Spleen (tissue), 11 donors: ENCODE measurements around the gene PRDM16. TPM values are rescaled to one million over a fixed set of nuclear protein-coding genes. Genes with fewer than 3 reads are reported as not detected.

Experiments
- DNase-seq: peaks from one replicate; pipeline ENCODE4 v3.0.0-alpha.2; 2020
- H3K27ac ChIP-seq, 8 donors: fragments of 200-600 bp; sonication (generic) in 7 of 8; 1 replicate in 4 of 8; 2 replicates in 4 of 8; pipeline versions ENCODE4 v1.5.0 to v1.8.0; 2016 to 2021; ENCODE audit warnings: inconsistent platforms in 4 of 8, mild to moderate bottlenecking in 4 of 8, moderate library complexity in 1 of 8
- H3K27me3 ChIP-seq, 7 donors: fragments of 200-600 bp; sonication (generic) in 6 of 7; replicated peaks in 1 of 7; 1 replicate in 4 of 7; 2 replicates in 3 of 7; pipeline versions ENCODE4 v1.5.0 to v1.8.0; 2016 to 2021; ENCODE audit warnings: inconsistent platforms in 3 of 7, mild to moderate bottlenecking in 1 of 7
- H3K36me3 ChIP-seq, 6 donors: fragments of 200-600 bp; sonication (generic) in 5 of 6; 1 replicate in 4 of 6; 2 replicates in 2 of 6; pipeline versions ENCODE4 v1.5.0 to v1.8.0; 2016 to 2021; ENCODE audit warnings: inconsistent platforms in 2 of 6
- H3K4me1 ChIP-seq, 6 donors: fragments of 200-600 bp; sonication (generic) in 5 of 6; 1 replicate in 3 of 6; 2 replicates in 3 of 6; pipeline versions ENCODE4 v1.5.0 to v1.8.0; 2016 to 2021; ENCODE audit warnings: inconsistent platforms in 3 of 6
- H3K4me3 ChIP-seq, 8 donors: fragments of 200-600 bp; sonication (generic) in 7 of 8; 1 replicate in 4 of 8; 2 replicates in 4 of 8; pipeline versions ENCODE4 v1.5.0 to v1.8.0; 2016 to 2021; ENCODE audit warnings: inconsistent platforms in 4 of 8, mild to moderate bottlenecking in 4 of 8, moderate library complexity in 2 of 8
- H3K9me3 ChIP-seq, 8 donors: fragments of 200-600 bp; sonication (generic) in 7 of 8; 1 replicate in 4 of 8; 2 replicates in 4 of 8; pipeline versions ENCODE4 v1.5.0 to v1.8.0; 2016 to 2021; ENCODE audit warnings: inconsistent platforms in 4 of 8
- POLR2A ChIP-seq, 3 donors: fragments of 450-650 bp; IDR thresholded peaks; one replicate each; pipeline ENCODE4 v1.5.1; 2017; ENCODE audit warnings: antibody characterized with exemption in 3 of 3, mild to moderate bottlenecking in 1 of 3
- POLR2AphosphoS5 ChIP-seq, 3 donors: sonication (generic); formaldehyde crosslinking; IDR thresholded peaks; one replicate each; pipeline ENCODE4 v1.5.1; 2017; ENCODE audit warnings: antibody characterized with exemption in 3 of 3
- WGBS, 5 donors: extraction: QIAGEN DNeasy Blood & Tissue Kit in 3 of 5; methylation state at CpG; one replicate each; pipeline versions ENCODE4 v1.1.5 to v1.1.7; 2013 to 2018; 5-methylcytosine and 5-hydroxymethylcytosine counted together
- intact Hi-C: fragments of 100-400 bp; cut with DNase I; formaldehyde crosslinking; loops from one replicate; pipeline ENCODE4 v1.15.0; 2023; ENCODE audit warnings: low total_unique reads
- polyA plus RNA-seq, 3 donors: library from polyadenylated mRNA; stranded (reverse); fragments of 200-250 nt; gene quantifications; one replicate each; pipeline ENCODE4 v1.2.1, GENCODE V29; 2013
- total RNA-seq, 7 donors: library from RNA; depleted of rRNA in 3 of 7; stranded (reverse); fragments of >200 nt in 3 of 7; fragmentation: NEBNext Ultra II Directional in 4 of 7; extraction: Animal tissue kit (Norgen Biotek cat#: 25700) in 4 of 7; gene quantifications; one replicate each; pipeline versions ENCODE4 v1.1.0 to v1.2.1, GENCODE V29; 2016 to 2021
- TF ChIP-seq, protein P1 (sequence below), 11 experiments: fragments of 200-600 bp in 7 of 11; fragments of 450-650 bp in 4 of 11; sonication (generic) in 4 of 11; IDR thresholded peaks in 8 of 11; conservative IDR thresholded peaks in 3 of 11; 1 replicate in 7 of 11; 2 replicates in 4 of 11; pipeline versions ENCODE4 v1.4.0 to v1.8.0; 2016 to 2021; ENCODE audit warnings: antibody characterized with exemption in 11 of 11, inconsistent platforms in 4 of 11, mild to moderate bottlenecking in 1 of 11
- donor health status: healthy with polysubstance abuse.
- donor health status: DM: no; HTN: no; CAD: no; lungs with moderate emphysema.
- donor health status: DM: no; HTN: no; CAD: no.
- donor health status: Bipolar disorder and iron deficiency.
- donor health status: healthy.
- donor health status: DM: no; HTN: no; CAD: no.
- donor health status: DM: yes; HTN: yes; CAD: no.

The PRDM16 gene
- total and polyA plus RNA-seq, 10 donors: 0.43 to 3.2 (median 1.4) TPM

DNA sequence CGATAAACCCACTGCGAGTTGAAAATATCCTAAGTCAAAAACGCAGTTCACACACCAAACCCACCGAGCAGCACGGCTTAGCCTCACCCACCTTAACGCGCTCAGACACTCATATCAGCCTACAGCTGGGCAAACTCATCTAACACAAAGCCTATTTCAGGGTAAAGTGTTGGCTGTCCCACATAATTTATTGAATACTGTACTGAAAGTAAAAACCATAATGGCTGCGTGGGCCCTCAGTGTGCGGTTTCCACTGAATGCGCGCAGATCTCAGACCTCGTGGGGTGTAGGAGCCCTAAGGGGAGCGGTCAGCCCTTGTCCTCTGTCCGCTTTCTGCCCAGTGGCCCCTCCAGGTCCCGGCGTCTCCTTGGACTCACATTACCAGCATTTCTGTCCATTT lies 227.8 kb downstream of the PRDM16 start:
- H3K36me3 ChIP-seq: no peaks in the 10 kb centered on the region
- H3K27me3 ChIP-seq: peaks cover 0 to 57% (median 0%) of the 10 kb centered on the region in 7 donors
- 90 to 96% (median 92%) methylated on average over 16 of the region's 16 CpGs for WGBS, 5 donors
- peaks cover 0 to 3% (median 0%) of the 10 kb centered on the region in 8 donors for H3K9me3 ChIP-seq
- H3K27ac ChIP-seq: no peak overlapping the region
- no peak for DNase-seq
- H3K4me1 ChIP-seq: no peaks in the 10 kb centered on the region
- no peak for TF ChIP-seq POLR2AphosphoS5 (IDR thresholded peaks at IDR 0.05)
- TF ChIP-seq POLR2A (IDR thresholded peaks at IDR 0.05): no peak
- TF ChIP-seq, protein P1, sequence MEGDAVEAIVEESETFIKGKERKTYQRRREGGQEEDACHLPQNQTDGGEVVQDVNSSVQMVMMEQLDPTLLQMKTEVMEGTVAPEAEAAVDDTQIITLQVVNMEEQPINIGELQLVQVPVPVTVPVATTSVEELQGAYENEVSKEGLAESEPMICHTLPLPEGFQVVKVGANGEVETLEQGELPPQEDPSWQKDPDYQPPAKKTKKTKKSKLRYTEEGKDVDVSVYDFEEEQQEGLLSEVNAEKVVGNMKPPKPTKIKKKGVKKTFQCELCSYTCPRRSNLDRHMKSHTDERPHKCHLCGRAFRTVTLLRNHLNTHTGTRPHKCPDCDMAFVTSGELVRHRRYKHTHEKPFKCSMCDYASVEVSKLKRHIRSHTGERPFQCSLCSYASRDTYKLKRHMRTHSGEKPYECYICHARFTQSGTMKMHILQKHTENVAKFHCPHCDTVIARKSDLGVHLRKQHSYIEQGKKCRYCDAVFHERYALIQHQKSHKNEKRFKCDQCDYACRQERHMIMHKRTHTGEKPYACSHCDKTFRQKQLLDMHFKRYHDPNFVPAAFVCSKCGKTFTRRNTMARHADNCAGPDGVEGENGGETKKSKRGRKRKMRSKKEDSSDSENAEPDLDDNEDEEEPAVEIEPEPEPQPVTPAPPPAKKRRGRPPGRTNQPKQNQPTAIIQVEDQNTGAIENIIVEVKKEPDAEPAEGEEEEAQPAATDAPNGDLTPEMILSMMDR (IDR thresholded peaks at IDR 0.05 in 8 of 11, conservative IDR thresholded peaks at IDR 0.05 in 3 of 11): no peak
- intact Hi-C loops: no loop called here
- no peak overlapping the region for H3K4me3 ChIP-seq

DNA sequence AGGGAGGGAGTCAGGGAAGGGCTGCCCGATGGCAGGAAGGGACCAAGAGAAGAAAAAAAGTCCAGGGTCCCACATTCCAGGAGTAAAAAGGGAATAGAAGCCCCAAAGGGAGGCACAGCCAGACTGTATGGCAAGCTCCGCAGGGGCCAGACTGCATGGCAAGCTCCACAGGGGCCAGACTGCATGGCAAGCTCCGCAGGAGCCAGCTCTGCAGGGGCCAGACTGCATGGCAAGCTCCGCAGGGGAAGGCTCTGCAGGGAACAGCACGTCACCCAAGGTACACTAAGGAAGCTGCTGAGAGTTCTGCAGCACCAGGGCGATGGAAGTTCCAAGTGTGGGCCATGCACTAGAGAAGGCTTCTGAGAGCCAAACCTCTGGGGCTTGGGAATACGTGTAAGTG lies 228.8 kb downstream of the PRDM16 start:
- no peak for TF ChIP-seq POLR2A (IDR thresholded peaks at IDR 0.05)
- Histone ChIP-seq H3K27ac (no peak overlapping the region), H3K4me3 (no peak overlapping the region), H3K4me1 (no peaks in the 10 kb centered on the region), H3K9me3 (peaks cover 0 to 9% (median 0%) of the 10 kb centered on the region in 8 donors), H3K36me3 (no peaks in the 10 kb centered on the region), H3K27me3 (peaks cover 0 to 49% (median 0%) of the 10 kb centered on the region in 7 donors)
- DNase-seq: no peak
- WGBS, 5 donors: 78 to 90% (median 85%) methylated on average over 7 of the region's 7 CpGs
- intact Hi-C loops: no loop called here

DNA sequence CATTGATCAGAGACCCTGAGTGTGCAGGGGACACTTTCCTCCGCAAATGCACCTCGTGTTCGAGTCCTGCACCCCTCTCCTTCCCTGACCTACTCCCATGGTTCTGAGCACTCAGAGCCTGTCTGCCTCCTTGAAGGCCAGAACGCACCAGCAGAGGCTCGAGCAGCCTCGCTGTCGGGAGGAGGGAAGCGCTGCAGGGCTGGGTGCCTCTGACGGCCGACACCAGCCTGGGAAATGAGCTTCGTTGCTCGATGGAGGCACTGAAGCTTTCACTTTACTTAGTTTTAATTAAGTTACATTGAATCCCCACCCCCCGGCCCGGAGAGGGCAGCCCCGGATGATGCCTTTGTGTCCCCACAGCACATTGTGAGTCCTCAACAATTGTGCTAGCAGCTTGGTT lies 229.2 kb downstream of the PRDM16 start:
- TF ChIP-seq POLR2A (IDR thresholded peaks at IDR 0.05) (no peak), POLR2AphosphoS5 (IDR thresholded peaks at IDR 0.05) (no peak)
- H3K4me1 ChIP-seq: no peaks in the 10 kb centered on the region
- H3K27me3 ChIP-seq: peaks cover 0 to 44% (median 0%) of the 10 kb centered on the region in 7 donors
- H3K36me3 ChIP-seq: no peaks in the 10 kb centered on the region
- no peak overlapping the region for H3K4me3 ChIP-seq
- 86 to 94% (median 93%) methylated on average over 15 of the region's 15 CpGs for WGBS, 5 donors
- DNase-seq: no peak
- H3K9me3 ChIP-seq: peaks cover 0 to 9% (median 0%) of the 10 kb centered on the region in 8 donors
- intact Hi-C loops: no loop called here
- H3K27ac ChIP-seq: no peak overlapping the region

DNA sequence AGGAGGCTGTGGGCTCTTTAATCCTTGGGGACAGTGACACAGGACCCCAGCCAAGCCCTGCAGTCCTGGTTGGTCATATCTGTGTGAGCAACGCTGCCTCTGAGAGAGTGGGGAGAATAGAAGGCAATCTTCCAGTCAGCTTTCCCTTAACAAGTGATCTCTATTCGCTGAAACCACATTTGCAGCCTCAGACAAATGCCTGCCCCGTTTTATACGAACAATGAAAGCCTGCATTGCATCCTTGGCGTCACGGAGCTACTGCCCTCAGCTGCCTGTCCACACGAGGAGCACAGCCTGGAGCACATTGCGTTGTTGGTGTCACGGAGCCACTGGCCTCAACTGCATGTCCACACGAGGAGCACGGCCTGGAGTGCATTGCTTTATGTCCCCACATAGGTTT lies 235.2 kb downstream of the PRDM16 start:
- WGBS, 5 donors: 79 to 93% (median 89%) methylated on average over 10 to 11 of the region's 11 CpGs
- DNase-seq: no peak
- TF ChIP-seq POLR2AphosphoS5 (IDR thresholded peaks at IDR 0.05) (no peak), POLR2A (IDR thresholded peaks at IDR 0.05) (no peak)
- TF ChIP-seq, protein P1 (IDR thresholded peaks at IDR 0.05 in 8 of 11, conservative IDR thresholded peaks at IDR 0.05 in 3 of 11): no peak
- Histone ChIP-seq H3K36me3 (no peaks in the 10 kb centered on the region), H3K4me1 (no peaks in the 10 kb centered on the region), H3K27me3 (peaks cover 0 to 28% (median 0%) of the 10 kb centered on the region in 7 donors), H3K27ac (no peak overlapping the region), H3K4me3 (no peak overlapping the region), H3K9me3 (peaks cover 0 to 9% (median 0%) of the 10 kb centered on the region in 8 donors)
- intact Hi-C loops: no loop called here

DNA sequence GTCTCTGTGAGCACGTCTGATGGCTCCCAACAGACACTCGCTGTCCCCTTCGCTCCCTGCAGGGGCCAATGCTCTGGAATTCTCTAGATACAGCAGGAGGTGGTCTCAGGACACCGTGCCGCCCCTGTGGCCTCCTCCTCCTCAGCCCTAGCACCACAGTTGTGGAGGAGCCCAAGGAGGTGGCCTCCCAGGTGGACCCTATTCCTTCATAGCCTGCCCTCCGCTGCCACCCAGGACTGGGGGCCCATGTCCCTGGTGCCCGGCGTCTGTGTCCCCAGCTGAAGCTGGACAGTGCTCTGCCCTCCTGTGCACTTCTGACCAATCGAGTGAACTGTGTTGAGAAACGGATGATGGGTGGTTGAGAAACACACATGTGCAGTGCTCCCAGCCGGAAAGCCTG lies 235.7 kb downstream of the PRDM16 start:
- H3K27me3 ChIP-seq: peaks cover 0 to 33% (median 3%) of the 10 kb centered on the region in 7 donors
- H3K4me1 ChIP-seq: no peaks in the 10 kb centered on the region
- intact Hi-C loops: no loop called here
- TF ChIP-seq POLR2A (IDR thresholded peaks at IDR 0.05): no peak
- TF ChIP-seq, protein P1 (IDR thresholded peaks at IDR 0.05 in 8 of 11, conservative IDR thresholded peaks at IDR 0.05 in 3 of 11): no peak
- no peak for TF ChIP-seq POLR2AphosphoS5 (IDR thresholded peaks at IDR 0.05)
- no peak overlapping the region for H3K4me3 ChIP-seq
- WGBS, 5 donors: 85 to 95% (median 88%) methylated on average over 8 to 11 of the region's 11 CpGs
- no peaks in the 10 kb centered on the region for H3K36me3 ChIP-seq
- no peak overlapping the region for H3K27ac ChIP-seq
- no peak for DNase-seq
- peaks cover 0 to 9% (median 0%) of the 10 kb centered on the region in 8 donors for H3K9me3 ChIP-seq
